GM21723 (cell line): ENCODE measurements around the gene ZPR1.
"Not testable (repeated sequence)": the region's sequence is repeated elsewhere in the genome, so short reads cannot be mapped to it uniquely, and the experiment has no call there.

ENCODE experiments used
- ATAC-seq: cut with Tn5 transposase; IDR thresholded peaks from one replicate; pipeline ENCODE4 v1.9.1; 2021; ENCODE audit warnings: mild to moderate bottlenecking, moderate library complexity; ENCODE audit not compliant: unreplicated experiment

The ZPR1 gene

DNA sequence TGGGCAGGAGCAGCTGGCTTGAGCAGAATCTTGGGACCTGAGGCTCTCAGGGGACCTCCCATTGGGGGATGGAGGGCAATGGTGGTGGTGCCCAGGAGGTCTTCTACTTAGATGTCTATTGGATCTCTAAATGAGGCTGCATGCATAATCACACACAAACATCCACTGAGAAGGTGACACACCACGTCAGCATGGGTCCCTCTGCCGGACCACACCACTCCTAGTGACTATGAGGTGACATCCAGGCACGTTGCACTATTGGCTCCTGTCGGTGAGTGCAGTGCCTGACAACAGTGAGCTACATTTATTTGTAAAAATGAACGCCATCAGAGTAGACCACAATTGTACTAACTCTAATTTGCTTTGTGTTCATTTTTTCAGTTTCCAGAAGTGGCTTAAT, 37.6 kb upstream of the ZPR1 start:
- ATAC-seq: no peak

- no peak for ATAC-seq
Observed at GRCh38 chr11:116823031-116823843, 35.4 kb upstream of the ZPR1 start, which contains the start of gene APOA4. Gene APOA4, minus strand, starts transcription at chr11:116823304. Its CDS starts 113 bp downstream, at chr11:116823191.

DNA sequence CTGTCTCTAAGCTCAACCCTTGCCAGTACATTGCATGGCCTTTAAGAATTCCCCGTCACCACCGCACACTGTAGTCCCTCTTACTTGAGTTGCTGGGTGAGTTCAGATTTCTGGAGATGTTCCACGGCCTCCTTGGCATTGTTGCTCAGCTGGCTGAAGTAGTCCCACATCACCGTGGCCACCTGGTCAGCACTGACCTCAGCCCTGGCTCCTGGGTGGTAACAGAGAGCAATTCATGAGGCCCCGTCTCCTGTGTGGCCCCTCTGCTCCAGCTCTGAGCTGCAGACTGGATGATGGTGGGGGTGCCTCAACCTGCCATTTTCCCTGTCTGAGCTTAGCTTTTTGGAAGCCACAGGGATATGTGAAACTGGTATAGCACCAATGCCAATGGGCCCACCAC, 34.8 kb upstream of the ZPR1 start:
- ATAC-seq: no peak

DNA sequence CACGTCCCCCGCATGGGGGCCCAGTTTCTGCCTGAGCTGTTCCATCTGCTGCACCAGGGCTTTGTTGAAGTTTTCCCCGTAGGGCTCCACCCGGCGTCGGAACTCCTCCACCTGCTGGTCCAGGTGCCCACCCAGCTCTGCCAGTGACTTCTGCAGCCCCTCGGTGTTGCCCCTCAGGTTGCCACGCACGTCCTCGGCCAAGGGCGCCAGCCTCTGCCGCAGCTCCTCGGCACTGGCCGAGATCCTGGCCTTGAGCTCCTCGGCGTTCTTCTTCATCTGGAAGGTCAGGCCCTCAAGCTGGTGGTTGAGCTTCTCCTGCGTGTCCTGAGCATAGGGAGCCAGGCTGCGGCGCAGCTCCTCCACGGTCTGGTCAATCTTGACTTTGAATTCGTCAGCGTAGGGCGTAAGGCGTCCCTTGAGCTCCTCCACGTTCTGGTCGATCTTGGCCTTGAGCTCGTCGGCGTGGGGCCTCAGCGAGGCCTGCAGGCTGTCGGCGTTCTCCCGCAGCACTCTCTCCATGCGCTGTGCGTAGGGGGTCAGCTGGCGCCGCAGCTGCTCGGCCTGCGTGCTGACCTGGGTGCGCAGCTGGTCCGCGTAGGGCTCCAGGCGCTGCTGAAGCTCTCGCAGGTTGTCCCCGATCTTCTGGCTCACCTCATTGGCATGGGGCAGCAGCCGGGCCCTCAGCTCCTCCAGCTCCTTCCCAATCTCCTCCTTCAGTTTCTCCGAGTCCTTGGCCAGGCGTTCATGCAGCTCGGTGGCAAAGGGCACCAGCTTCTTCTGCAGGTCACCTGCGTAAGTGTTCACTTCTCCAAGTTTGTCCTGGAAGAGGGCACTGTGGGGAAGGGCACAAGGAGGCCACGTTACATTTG, 33.5 kb upstream of the ZPR1 start:
- no peak for ATAC-seq

GRCh38 chr11:116819049-116819448, 31.2 kb upstream of the ZPR1 start:
- ATAC-seq: no peak

DNA sequence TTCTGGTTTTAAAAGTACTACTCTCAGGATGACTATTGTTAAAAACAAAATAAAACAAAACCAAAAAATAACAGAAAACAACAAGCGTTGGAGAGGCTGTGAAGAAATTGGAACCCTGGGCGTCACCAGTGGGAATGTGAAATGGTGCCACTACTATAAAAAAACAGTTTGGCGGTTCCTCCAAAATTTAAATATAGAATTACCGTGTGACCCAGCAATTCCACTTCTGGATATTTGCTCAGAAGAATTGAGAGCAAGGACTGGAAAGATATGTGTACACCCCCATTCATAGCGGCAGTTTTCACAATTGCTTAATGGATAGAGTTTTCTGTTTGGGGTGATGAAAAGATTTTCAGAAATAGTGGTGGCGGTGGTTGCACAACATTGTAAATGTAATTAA, 26.7 kb upstream of the ZPR1 start:
- ATAC-seq: no peak

DNA sequence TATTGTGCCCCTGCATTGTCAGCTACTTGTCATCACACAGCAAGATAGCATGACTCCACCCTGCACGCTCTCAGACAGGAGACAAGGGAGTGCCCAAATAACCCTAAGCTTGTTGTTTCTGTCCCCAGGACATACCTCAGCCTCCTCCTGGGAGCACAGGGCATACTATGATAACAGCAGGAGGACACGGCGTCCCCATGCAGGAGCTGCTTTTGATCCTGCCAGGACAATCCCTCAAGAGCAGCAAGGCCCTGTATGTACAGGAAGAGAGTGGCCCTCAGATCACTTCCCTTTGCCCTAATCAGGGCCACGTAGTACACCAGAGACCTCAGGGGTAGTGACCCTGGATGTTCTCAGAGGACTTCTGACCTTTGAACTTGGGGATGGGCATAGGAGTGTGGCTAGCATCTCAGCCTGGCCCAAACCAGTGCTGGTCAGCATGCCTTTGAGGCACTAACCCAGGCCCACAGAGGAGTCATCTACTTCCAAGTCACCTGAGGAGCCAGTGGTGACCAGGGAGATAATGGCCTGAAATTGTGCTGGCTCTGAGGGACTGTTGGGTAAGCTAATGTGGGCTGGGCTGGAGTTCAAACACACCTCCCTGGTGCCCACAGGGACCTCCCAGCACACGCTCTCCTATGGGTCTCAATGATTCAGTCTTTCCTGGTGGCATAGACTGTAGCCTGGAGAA, 26.1 kb upstream of the ZPR1 start:
- ATAC-seq: no peak

DNA sequence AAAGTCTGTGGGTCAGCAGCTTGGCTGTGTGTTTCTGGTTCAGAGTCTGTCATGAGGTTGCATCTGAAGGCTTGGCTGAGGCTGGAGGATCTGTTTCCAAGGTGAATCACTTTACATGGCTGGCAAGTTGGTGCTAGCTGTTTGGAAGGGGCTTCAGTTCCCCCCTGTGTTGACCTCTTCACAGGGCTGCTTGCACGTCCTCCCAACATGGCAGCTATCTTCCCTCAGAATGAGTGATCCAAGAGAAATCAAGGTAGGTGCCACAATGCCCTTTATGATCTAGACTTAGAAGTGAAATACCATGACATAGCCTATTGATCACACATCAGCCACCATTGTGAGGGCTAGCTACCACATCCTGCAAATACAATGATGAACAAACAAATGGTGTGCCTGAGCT, 25.3 kb upstream of the ZPR1 start:
- ATAC-seq: no peak

DNA sequence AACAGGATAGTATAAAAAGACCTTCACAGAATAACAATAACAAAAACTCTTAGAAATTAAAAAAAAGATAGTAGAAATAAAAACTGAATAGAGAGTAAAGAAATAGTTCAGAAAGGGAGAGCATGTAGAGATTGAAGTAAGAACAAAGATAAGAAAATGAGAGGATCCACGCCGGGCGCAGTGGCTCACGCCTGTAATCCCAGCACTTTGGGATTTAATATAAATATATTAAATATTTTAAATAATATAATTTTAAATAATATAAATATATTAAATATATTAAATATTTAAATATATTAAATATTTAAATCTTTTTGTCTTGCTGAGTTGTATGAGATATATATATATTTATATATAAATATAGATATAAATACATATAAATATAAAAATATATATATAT, 24.3 kb upstream of the ZPR1 start:
- ATAC-seq: no peak

GRCh38 chr11:116811194-116811593, 23.4 kb upstream of the ZPR1 start:
- no peak for ATAC-seq

GRCh38 chr11:116808262-116809175, 20.7 kb upstream of the ZPR1 start:
- no peak for ATAC-seq

GRCh38 chr11:116807601-116808261, 19.9 kb upstream of the ZPR1 start:
- ATAC-seq: no peak

- ATAC-seq: no peak
Observed at GRCh38 chr11:116804001-116804400, 16.2 kb upstream of the ZPR1 start.

- ATAC-seq: not testable (repeated sequence)
Observed at GRCh38 chr11:116801662-116802061, 13.8 kb upstream of the ZPR1 start.

- no peak for ATAC-seq
Observed at GRCh38 chr11:116800610-116801009, 12.8 kb upstream of the ZPR1 start.

DNA sequence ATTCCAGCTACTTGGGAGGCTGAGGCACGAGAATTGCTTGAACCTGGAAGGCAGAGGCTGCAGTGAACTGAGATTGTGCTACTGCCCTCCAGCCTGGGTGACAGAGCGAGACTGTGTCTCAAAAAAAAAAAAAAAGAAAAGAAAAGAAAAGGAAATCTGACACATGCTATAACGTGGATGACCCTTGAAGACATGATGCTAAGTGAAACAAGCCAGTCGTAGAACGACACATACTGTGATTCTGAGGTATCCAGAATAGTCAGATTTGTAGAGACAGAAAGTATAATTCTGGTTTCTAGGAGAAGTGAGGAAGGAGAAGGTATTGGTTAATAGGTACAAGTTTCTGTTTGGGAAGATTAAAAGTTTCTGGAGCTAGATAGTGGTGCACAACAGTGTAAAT, 10.5 kb upstream of the ZPR1 start:
- no peak for ATAC-seq

DNA sequence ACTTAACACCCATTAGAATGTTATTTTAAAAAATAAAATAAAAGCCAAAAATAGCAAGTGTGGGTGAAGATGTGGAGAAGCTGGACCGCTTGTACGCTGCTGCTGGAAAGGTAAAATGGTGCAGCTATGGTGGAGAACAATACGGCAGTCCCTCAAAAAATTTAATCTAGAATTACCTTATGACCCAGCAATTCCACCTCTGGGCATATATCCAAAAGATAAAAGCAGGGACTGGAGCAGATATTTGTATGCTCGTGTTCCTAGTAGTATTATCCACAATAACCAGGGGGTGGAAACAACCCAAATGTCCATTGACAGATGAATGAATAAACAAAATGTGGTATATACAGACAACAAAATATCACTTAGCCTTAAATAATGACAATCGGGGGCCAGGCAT, 10.0 kb upstream of the ZPR1 start:
- no peak for ATAC-seq

- ATAC-seq: no peak
Observed at GRCh38 chr11:116796548-116796947, 8.7 kb upstream of the ZPR1 start.

- no peak for ATAC-seq
Observed at GRCh38 chr11:116794851-116795250, 7.0 kb upstream of the ZPR1 start.

DNA sequence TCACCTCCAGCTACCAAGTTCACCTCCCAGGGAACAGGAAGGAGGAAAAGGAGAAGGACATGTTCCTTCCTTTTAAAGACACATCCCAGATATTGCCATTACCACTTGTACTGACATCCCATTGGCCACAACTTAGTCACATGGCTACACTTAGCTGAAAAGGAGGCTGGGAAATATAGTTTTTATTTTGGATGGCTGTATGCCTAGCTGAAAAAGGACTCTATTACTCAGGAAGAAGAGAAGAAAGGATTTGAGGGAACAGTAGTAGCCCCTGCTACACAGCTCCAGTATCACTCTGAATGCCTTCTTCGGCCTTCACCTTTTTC, 5.9 kb upstream of the ZPR1 start:
- ATAC-seq: no peak
